B cell (primary cell): Measurements from ENCODE around the gene ABCB6. TPM values are rescaled to one million over a fixed set of nuclear protein-coding genes. Genes with fewer than 3 reads are reported as not detected.
A peak's percentile ranks its signal among the peaks of the same experiment; 100 is the strongest.

Experiments
- ATAC-seq: fragments of 200-7000 bp; cut with Tn5 transposase; one replicate; pipeline ENCODE4 v1.10.0; 2021; ENCODE audit warnings: low read depth, mild to moderate bottlenecking, moderate number of reproducible peaks, moderate library complexity
- CTCF ChIA-PET: fragments of 350-600 bp; sonication (Branson Sonifier 250); formaldehyde crosslinking; loops from one replicate; lab custom pipeline; 2021; ENCODE audit warnings: antibody characterized with exemption, inconsistent platforms; lab: Charles Lee
- POLR2A ChIA-PET: fragments of 350-600 bp; sonication (Branson Sonifier 250); formaldehyde crosslinking; loops from one replicate; lab custom pipeline; 2021; ENCODE audit warnings: antibody characterized with exemption; lab: Charles Lee
- DNase-seq: peaks from one replicate; pipeline ENCODE4 v3.0.0; 2013
- H2AFZ ChIP-seq: 2 replicates; pipeline ENCODE4 v1.6.1; 2012; ENCODE audit warnings: mild to moderate bottlenecking, low read depth, low read length; ENCODE audit not compliant: insufficient read depth, poor library complexity, severe bottlenecking
- H3K27ac ChIP-seq, 2 donors: 1 replicate in 1 of 2; 2 replicates in 1 of 2; pipeline ENCODE4 v1.5.1; 2012 to 2013; ENCODE audit warnings: low read length in 2 of 2, mild to moderate bottlenecking in 2 of 2, moderate library complexity in 1 of 2
- H3K27me3 ChIP-seq, 4 experiments: fragments of 200-600 bp in 1 of 4; sonication (generic) in 1 of 4; replicated peaks in 1 of 4; 1 replicate in 2 of 4; 2 replicates in 2 of 4; pipeline versions ENCODE4 v1.6.1 to v1.7.0; 2013 to 2016; ENCODE audit warnings: low read length in 3 of 4, mild to moderate bottlenecking in 2 of 4, mixed read lengths in 1 of 4, moderate library complexity in 1 of 4; ENCODE audit not compliant: insufficient read depth in 4 of 4, control insufficient read depth in 3 of 4; ENCODE audit errors: control extremely low read depth in 1 of 4
- H3K36me3 ChIP-seq, 2 experiments: replicated peaks in 1 of 2; 1 replicate in 1 of 2; 2 replicates in 1 of 2; pipeline versions ENCODE4 v1.6.1 to v1.7.1; 2013; ENCODE audit warnings: low read length in 1 of 2; ENCODE audit not compliant: insufficient read depth in 2 of 2, control insufficient read depth in 1 of 2; ENCODE audit errors: control extremely low read depth in 1 of 2, extremely low read depth in 1 of 2
- H3K4me1 ChIP-seq, 2 donors: fragments of 200-600 bp in 1 of 2; sonication (generic) in 1 of 2; 1 replicate in 1 of 2; 2 replicates in 1 of 2; pipeline versions ENCODE4 v1.5.1 to v1.6.1; 2013 to 2017; ENCODE audit warnings: low read length in 2 of 2; ENCODE audit not compliant: control insufficient read depth in 2 of 2, insufficient read depth in 2 of 2
- H3K4me2 ChIP-seq: replicated peaks from 2 replicates; pipeline ENCODE3; 2012; ENCODE audit warnings: mild to moderate bottlenecking, low read depth, low read length; ENCODE audit not compliant: poor library complexity, severe bottlenecking
- H3K4me3 ChIP-seq, 5 experiments: fragments of 200-600 bp in 1 of 5; sonication (generic) in 1 of 5; 1 replicate in 3 of 5; 2 replicates in 2 of 5; pipeline versions ENCODE4 v1.5.1 to v1.7.0; 2011 to 2016; ENCODE audit warnings: low read length in 4 of 5, mild to moderate bottlenecking in 4 of 5, low read depth in 2 of 5, control low read depth in 1 of 5, moderate library complexity in 1 of 5; ENCODE audit not compliant: insufficient read depth in 1 of 5; ENCODE audit errors: control extremely low read depth in 1 of 5, extremely low read depth in 1 of 5
- H3K79me2 ChIP-seq: fragments of 200-600 bp; sonication (generic); one replicate; pipeline ENCODE4 v1.6.0; 2016; ENCODE audit warnings: low read length; ENCODE audit not compliant: control insufficient read depth, insufficient read depth
- H3K9ac ChIP-seq: fragments of 200-600 bp; sonication (generic); 2 replicates; pipeline ENCODE4 v1.6.1; 2017; ENCODE audit warnings: mild to moderate bottlenecking, low read length, moderate library complexity
- H3K9me3 ChIP-seq, 3 donors: one replicate each; pipeline versions ENCODE4 v1.6.1 to v1.7.1; 2013; ENCODE audit warnings: low read length in 2 of 3; ENCODE audit not compliant: control insufficient read depth in 2 of 3, insufficient read depth in 1 of 3; ENCODE audit errors: control extremely low read depth in 1 of 3
- H4K20me1 ChIP-seq: 2 replicates; pipeline ENCODE4 v1.6.0; 2012; ENCODE audit warnings: mild to moderate bottlenecking, low read length; ENCODE audit not compliant: insufficient read depth, control insufficient read depth, poor library complexity, severe bottlenecking
- H3K27ac Mint-ChIP-seq: one replicate; pipeline ENCODE4 v1.8.0; 2021; ENCODE audit warnings: mixed read lengths
- H3K27me3 Mint-ChIP-seq: one replicate; pipeline ENCODE4 v1.8.0; 2021; ENCODE audit warnings: mixed read lengths
- H3K4me1 Mint-ChIP-seq: one replicate; pipeline ENCODE4 v1.8.0; 2021; ENCODE audit warnings: mixed read lengths
- H3K4me3 Mint-ChIP-seq: one replicate; pipeline ENCODE4 v1.8.0; 2021; ENCODE audit warnings: mixed read lengths
- H3K9me3 Mint-ChIP-seq: one replicate; pipeline ENCODE4 v1.8.0; 2022; ENCODE audit warnings: mixed read lengths; ENCODE audit not compliant: insufficient read depth
- EZH2 ChIP-seq: IDR thresholded peaks from 2 replicates; pipeline ENCODE4 v1.6.1; 2012; ENCODE audit warnings: borderline replicate concordance, low read depth, mild to moderate bottlenecking, moderate library complexity, low read length; ENCODE audit not compliant: insufficient read depth, poor library complexity, severe bottlenecking
- WGBS: methylation state at CpG from one replicate; pipeline ENCODE4 v1.1.5; 2013; ENCODE audit warnings: missing lambda C conversion rate; ENCODE audit not compliant: insufficient coverage; 5-methylcytosine and 5-hydroxymethylcytosine counted together
- intact Hi-C: fragments of 100-400 bp; cut with micrococcal nuclease; formaldehyde crosslinking; loops from one replicate; pipeline ENCODE4 v1.10.0; 2022
- polyA plus RNA-seq: library from polyadenylated mRNA; depleted of rRNA; stranded (reverse); fragments of >200 nt; gene quantifications from 2 replicates; pipeline ENCODE4 v1.2.3, GENCODE V29; 2012
- total RNA-seq, 2 donors: library from RNA; stranded (reverse); fragments of 120-200 nt in 1 of 2; gene quantifications; 1 replicate in 1 of 2; 2 replicates in 1 of 2; pipeline versions ENCODE4 v1.2.3 to v1.2.4, GENCODE V29; 2013 to 2022
- TF ChIP-seq, protein P1 (sequence below): fragments of 200-600 bp; IDR thresholded peaks from one replicate; pipeline ENCODE4 v1.8.0; 2022; ENCODE audit warnings: antibody characterized with exemption, mild to moderate bottlenecking

The ABCB6 gene
- total and polyA plus RNA-seq, 2 donors (not counting 1 experiment from before 2014, with no cell fraction given) = 10.5 to 15.3 TPM

DNA sequence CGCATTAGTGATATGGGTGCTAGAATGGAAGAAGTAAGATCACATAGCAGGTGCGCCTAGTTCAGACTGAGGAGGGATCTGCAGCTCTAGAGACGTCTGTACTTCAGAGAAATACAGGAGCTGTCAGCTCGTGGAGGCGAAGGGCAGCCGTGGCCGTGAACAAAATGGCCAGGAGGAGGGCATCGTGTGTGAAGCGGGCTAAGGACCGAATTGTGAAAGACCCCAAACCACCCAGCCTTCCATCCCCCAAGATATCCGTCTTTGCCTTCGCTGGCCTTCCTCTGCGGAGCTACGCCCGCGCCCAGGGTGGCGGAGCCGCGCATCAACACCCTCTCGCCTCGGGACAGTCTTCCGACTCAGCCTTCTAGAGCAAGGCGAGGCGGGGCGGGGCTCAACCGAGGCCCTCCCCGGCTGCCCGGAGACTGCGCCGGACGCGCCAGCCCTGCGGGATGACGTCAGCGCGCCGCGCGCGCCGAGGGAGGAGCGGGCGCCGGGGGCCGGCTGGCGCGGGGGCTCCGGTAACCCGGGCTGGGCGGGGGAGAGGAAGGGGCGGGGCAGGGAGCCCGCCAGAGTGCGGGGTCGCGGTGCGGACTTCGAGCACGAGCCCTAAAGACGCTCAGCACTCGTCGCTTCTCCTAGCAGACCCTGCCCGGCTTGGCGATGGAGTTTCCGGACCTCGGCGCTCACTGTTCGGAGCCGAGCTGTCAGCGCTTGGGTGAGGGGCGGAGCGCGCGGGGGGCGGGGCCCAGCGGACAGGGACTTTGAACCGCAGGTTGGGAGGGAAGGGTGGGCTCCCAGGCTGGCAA is 12.2 kb downstream of the ABCB6 start, which contains the start of gene ZFAND2B:
Gene ZFAND2B (plus strand): TSS at position 455 of the 806 bp plus-strand sequence. CDS start 206 bp downstream, at position 661.
- H3K27ac Mint-ChIP-seq = peak within 1 kb of the TSS; percentile 98
- Histone ChIP-seq H3K9ac (peak within 1 kb of the TSS; percentile 71), H3K79me2 (peaks cover 6% of the 10 kb centered on the region), H3K36me3 (peaks cover 7 to 24% of the 10 kb centered on the region in 2 experiments), H3K27me3 (no peaks in the 10 kb centered on the region), H3K27ac (peak within 1 kb of the TSS; percentile 84 to 94), H3K4me3 (peak within 1 kb of the TSS; percentile 53 to 82 (median 76)), H3K4me2 (peak within 1 kb of the TSS; percentile 80), H3K4me1 (peaks cover 16 to 23% of the 10 kb centered on the region in 2 donors), H4K20me1 (peaks cover 14% of the 10 kb centered on the region), H2AFZ (peak within 1 kb of the TSS; percentile 79), H3K9me3 (no peaks in the 10 kb centered on the region)
- H3K4me1 Mint-ChIP-seq = peaks cover 28% of the 10 kb centered on the region
- intact Hi-C loops = loop anchor here (1.0 to 2.0 kb wide), 8 partner anchors 13 to 88 kb away; partner anchors contain the start of genes ANKZF1, ATG9A, DNAJB2 and GLB1L
- POLR2A ChIA-PET = interaction anchor here (0.6 to 3.0 kb wide), 18 partner anchors 9 to 182 kb away, joined by 3 to 46 read pairs (median 6); partner anchors contain the start of genes ANKZF1, ATG9A, CNPPD1 and DNAJB2
- DNase-seq (peak; percentile 97), ATAC-seq (peak; percentile 91)
- TF ChIP-seq, protein P1, sequence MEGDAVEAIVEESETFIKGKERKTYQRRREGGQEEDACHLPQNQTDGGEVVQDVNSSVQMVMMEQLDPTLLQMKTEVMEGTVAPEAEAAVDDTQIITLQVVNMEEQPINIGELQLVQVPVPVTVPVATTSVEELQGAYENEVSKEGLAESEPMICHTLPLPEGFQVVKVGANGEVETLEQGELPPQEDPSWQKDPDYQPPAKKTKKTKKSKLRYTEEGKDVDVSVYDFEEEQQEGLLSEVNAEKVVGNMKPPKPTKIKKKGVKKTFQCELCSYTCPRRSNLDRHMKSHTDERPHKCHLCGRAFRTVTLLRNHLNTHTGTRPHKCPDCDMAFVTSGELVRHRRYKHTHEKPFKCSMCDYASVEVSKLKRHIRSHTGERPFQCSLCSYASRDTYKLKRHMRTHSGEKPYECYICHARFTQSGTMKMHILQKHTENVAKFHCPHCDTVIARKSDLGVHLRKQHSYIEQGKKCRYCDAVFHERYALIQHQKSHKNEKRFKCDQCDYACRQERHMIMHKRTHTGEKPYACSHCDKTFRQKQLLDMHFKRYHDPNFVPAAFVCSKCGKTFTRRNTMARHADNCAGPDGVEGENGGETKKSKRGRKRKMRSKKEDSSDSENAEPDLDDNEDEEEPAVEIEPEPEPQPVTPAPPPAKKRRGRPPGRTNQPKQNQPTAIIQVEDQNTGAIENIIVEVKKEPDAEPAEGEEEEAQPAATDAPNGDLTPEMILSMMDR = no peak
- TF ChIP-seq EZH2 = no peak
- under 1% methylated on average over 69 of the region's 76 CpGs for WGBS
- CTCF ChIA-PET = interaction anchor here (0.9 to 5.7 kb wide), 15 partner anchors 12 to 309 kb away, joined by 3 to 63 read pairs (median 5); partner anchors contain the start of genes ABCB6, ANKZF1, ATG9A and CNPPD1
- peak within 1 kb of the TSS; percentile 96 for H3K4me3 Mint-ChIP-seq
- no peaks in the 10 kb centered on the region for H3K27me3 Mint-ChIP-seq
- H3K9me3 Mint-ChIP-seq = no peaks in the 10 kb centered on the region
